ENCODE data around the gene DIDO1. TPM values are rescaled to one million over a fixed set of nuclear protein-coding genes. Genes with fewer than 3 reads are reported as not detected.

The DIDO1 gene
- total RNA-seq, 1 donor from 2014 or later = 58.1 TPM

DNA sequence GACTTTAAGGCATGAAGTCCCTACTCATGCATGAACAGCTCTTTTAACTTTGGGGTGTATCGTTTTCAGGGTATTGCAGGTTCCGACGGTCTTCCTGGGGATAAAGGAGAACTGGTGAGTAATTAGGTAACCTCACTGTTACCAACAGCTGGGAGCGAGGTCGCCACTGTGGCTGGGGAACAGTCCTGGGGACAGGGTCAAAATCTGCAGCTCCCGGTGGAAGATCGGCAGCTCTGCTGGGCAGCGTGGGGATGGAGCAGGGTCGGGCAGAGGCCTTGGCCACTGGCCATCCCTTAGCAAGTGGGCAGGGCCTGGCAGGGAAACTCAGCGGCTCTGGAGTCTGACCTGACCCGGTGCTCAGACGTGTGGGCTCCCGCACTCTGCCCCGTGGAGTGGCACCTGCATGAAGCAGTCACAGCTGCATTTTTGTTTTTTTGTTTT is 93.3 kb downstream of the DIDO1 start:
- H3K4me1 Mint-ChIP-seq (ENCODE audit: unreplicated experiment) = peaks cover 23% of the 10 kb centered on the region
- H3K9me3 Mint-ChIP-seq = no peaks in the 10 kb centered on the region
- TF ChIP-seq, protein P1, sequence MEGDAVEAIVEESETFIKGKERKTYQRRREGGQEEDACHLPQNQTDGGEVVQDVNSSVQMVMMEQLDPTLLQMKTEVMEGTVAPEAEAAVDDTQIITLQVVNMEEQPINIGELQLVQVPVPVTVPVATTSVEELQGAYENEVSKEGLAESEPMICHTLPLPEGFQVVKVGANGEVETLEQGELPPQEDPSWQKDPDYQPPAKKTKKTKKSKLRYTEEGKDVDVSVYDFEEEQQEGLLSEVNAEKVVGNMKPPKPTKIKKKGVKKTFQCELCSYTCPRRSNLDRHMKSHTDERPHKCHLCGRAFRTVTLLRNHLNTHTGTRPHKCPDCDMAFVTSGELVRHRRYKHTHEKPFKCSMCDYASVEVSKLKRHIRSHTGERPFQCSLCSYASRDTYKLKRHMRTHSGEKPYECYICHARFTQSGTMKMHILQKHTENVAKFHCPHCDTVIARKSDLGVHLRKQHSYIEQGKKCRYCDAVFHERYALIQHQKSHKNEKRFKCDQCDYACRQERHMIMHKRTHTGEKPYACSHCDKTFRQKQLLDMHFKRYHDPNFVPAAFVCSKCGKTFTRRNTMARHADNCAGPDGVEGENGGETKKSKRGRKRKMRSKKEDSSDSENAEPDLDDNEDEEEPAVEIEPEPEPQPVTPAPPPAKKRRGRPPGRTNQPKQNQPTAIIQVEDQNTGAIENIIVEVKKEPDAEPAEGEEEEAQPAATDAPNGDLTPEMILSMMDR (conservative IDR thresholded peaks at IDR 0.05) = no peak
- no peaks in the 10 kb centered on the region for H3K27me3 Mint-ChIP-seq
- no peak for DNase-seq (ENCODE audit: extremely low spot score, unreplicated experiment)
- no peak overlapping the region for H3K4me3 Mint-ChIP-seq
- H3K27ac Mint-ChIP-seq = no peak overlapping the region
- no peaks in the 10 kb centered on the region for H3K36me3 Mint-ChIP-seq

DNA sequence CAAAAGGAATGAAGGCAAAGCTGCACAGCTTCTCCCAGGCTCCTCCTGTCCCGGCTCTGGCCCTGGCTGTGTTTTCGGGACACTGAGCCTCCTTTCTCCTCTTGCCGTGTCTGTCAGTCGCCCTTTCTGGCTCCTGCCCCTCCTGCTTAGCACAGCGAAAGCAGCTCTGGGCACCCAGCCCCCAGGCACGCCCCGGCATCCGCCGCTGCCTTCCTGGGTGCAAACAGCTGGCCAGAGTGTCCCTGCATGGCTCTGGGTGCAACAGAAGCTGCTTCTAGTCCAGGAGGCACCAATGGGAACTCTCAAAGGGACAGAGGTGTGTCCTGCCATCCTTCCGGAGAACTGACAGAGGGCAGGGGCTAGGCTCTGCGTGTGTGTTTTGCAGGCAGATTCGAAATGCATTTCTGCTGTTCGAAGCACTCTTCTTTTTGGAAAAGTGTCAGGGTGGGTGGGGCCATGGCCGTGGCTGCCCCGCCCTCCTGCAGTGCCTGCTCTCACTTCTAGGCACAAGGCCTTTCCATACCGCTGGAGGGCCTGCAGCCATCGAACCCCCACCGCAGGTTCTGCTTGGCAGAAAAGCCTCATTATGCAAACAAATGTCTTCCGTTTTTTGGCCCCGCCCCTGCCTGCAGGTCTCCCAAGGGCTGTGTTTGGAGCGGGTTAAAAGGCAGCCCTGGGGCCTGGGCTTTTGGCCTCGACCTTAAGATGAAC is 93.9 kb downstream of the DIDO1 start:
- no peak overlapping the region for H3K4me3 Mint-ChIP-seq
- no peaks in the 10 kb centered on the region for H3K9me3 Mint-ChIP-seq
- DNase-seq (ENCODE audit: extremely low spot score, unreplicated experiment) = no peak
- TF ChIP-seq, protein P1 (conservative IDR thresholded peaks at IDR 0.05) = no peak
- H3K27me3 Mint-ChIP-seq = no peaks in the 10 kb centered on the region
- no peak overlapping the region for H3K27ac Mint-ChIP-seq
- no peaks in the 10 kb centered on the region for H3K36me3 Mint-ChIP-seq
- peaks cover 23% of the 10 kb centered on the region for H3K4me1 Mint-ChIP-seq (ENCODE audit: unreplicated experiment)

DNA sequence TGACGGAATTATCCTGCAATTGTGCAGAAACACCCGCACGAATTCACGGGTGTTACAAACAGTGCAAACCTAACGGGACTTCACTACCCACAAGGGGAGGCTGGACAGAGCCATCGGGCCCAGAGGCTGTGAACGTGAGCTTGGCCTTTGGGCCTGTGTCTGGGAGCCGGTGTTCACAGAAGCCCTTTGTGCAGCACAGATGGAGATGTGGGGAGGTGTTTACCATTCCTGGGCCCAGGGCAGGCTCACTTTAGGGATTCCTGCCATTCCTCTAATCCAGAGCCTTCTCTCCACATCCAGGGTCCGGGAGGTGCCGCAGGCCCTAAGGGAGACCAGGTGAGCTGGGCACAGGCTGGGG is 94.5 kb downstream of the DIDO1 start:
- DNase-seq (ENCODE audit: extremely low spot score, unreplicated experiment) = no peak
- no peaks in the 10 kb centered on the region for H3K27me3 Mint-ChIP-seq
- H3K36me3 Mint-ChIP-seq = no peaks in the 10 kb centered on the region
- H3K27ac Mint-ChIP-seq = no peak overlapping the region
- TF ChIP-seq, protein P1 (conservative IDR thresholded peaks at IDR 0.05) = no peak
- H3K4me3 Mint-ChIP-seq = no peak overlapping the region
- H3K4me1 Mint-ChIP-seq (ENCODE audit: unreplicated experiment) = peaks cover 23% of the 10 kb centered on the region
- no peaks in the 10 kb centered on the region for H3K9me3 Mint-ChIP-seq

DNA sequence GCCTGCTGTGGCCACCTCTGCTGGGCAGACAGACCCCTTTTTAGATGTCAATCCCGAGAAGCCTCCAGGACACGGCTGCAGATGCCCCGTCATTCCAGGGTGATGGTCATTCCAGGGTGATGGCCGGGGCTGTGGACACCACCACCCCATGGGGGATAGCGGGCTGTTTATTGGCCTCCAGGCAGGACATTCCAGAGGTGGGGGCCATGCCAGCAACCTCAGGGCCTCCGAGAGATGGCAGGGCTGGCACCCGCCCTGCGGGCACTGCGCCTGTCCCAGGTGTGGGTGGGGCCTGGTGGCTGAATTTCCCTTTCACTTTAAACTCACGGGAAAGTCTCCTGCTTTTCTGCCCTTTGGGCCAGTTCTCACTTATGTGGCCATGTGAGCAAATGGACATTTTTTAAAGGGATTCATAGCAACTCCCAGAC is 94.9 kb downstream of the DIDO1 start:
- H3K9me3 Mint-ChIP-seq = no peaks in the 10 kb centered on the region
- H3K4me3 Mint-ChIP-seq = no peak overlapping the region
- H3K27me3 Mint-ChIP-seq = no peaks in the 10 kb centered on the region
- H3K36me3 Mint-ChIP-seq = no peaks in the 10 kb centered on the region
- H3K27ac Mint-ChIP-seq = no peak overlapping the region
- TF ChIP-seq, protein P1 (conservative IDR thresholded peaks at IDR 0.05) = no peak
- peaks cover 23% of the 10 kb centered on the region for H3K4me1 Mint-ChIP-seq (ENCODE audit: unreplicated experiment)
- no peak for DNase-seq (ENCODE audit: extremely low spot score, unreplicated experiment)

DNA sequence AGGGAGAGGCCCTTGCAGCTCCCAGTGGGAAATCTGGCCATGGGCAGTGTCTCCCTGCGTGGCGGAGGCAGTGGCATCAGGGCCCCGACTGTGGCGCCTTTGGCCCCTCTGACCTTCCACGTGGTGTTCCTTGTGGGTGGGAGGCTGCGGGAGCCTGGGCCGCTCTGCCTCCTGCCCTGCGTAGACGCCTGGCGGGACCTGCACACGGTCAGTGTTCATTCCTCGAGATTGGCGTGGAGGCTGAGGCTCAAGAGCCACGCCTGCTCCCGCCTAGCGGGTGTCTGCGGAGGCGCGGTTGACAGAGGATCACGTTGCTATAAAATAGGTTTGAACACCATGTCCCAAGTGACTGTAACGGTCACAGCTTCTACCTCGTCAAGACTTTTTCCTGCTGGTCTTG is 95.5 kb downstream of the DIDO1 start:
- TF ChIP-seq, protein P1 (conservative IDR thresholded peaks at IDR 0.05) = no peak
- DNase-seq (ENCODE audit: extremely low spot score, unreplicated experiment) = no peak
- Mint-ChIP-seq H3K4me1 (ENCODE audit: unreplicated experiment) (peaks cover 23% of the 10 kb centered on the region), H3K9me3 (no peaks in the 10 kb centered on the region), H3K36me3 (no peaks in the 10 kb centered on the region), H3K27me3 (no peaks in the 10 kb centered on the region), H3K4me3 (no peak overlapping the region), H3K27ac (no peak overlapping the region)

All from type B pancreatic cell (in vitro differentiated cells).